GM19238 (cell line): ENCODE data around the gene LHFPL2.
A peak's percentile ranks its signal among the peaks of the same experiment; 100 is the strongest.

Experiments used
- DNase-seq: peaks from one replicate; pipeline ENCODE4 v3.0.0; 2011; ENCODE audit warnings: low spot score; ENCODE audit not compliant: insufficient read length

The LHFPL2 gene

DNA sequence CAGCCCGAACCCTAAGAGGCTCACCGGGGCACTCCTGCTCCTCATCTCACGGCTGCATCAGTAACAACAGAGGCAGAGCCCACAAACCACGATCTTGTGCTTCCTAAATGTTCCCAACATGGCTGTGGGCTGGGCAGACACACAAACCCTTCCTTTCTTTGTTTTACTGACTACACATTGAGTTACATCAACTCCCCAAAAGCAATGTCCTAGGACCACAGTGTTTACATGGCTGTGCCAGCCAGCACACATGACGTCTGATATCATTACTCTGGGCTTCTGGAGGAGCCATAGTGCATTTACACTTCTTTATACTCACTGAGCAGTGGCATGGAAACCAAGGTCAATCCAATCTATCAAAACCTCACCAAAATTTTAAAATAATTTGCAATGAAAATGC lies 101.4 kb downstream of the LHFPL2 start:
- DNase-seq, result no peak

DNA sequence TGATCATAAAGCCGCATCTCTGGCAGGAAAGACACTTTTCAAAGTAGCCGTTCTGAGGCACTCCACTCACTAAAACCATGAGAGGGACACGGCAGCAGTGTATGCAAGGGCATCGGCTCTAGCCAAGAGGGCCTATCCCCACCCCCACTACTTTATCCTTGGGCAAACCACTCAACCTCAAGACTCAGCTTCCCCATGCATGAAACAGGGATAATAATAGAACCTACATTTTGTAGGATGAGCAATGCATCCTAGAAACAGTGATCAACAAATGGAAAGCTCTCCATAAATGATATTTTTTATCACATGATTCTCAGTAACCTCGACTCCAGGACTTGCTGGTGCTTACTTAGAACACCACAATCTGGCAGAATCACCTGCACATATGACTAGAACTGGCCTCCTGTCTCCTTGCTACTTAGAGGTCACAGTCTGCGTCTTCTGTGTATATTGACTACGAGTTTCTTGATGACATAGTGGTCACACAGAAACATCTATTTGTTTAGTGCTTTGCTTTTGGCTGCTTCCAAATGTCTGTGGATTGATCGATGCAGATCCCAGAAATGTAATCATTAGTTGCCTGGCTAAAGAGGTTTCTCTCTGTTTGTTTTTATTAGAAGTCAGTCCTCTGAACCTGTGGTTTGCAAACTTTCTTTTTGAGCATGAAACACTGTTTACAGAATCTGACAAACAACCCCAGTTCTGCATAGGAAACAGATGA lies 102.1 kb downstream of the LHFPL2 start:
- no peak for DNase-seq

DNA sequence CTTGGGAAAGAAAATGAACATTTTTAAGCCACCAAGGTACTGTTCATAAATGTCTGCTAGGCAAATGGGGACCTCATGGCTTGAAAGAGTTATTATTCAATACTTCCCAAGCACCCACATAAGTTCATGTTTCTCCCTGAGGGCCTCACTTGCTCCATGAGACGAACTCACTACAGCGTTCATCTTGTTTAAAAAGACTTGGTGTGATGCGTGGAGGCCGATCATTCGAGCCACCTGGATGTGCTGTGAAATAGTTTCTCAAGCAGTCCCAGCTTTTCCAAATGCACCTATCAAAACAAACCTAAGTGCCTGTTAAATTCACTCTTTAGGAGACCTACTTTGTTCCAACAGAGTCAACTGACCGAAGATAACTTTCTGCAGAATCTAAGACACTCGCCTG lies 103.2 kb downstream of the LHFPL2 start:
- no peak for DNase-seq

DNA sequence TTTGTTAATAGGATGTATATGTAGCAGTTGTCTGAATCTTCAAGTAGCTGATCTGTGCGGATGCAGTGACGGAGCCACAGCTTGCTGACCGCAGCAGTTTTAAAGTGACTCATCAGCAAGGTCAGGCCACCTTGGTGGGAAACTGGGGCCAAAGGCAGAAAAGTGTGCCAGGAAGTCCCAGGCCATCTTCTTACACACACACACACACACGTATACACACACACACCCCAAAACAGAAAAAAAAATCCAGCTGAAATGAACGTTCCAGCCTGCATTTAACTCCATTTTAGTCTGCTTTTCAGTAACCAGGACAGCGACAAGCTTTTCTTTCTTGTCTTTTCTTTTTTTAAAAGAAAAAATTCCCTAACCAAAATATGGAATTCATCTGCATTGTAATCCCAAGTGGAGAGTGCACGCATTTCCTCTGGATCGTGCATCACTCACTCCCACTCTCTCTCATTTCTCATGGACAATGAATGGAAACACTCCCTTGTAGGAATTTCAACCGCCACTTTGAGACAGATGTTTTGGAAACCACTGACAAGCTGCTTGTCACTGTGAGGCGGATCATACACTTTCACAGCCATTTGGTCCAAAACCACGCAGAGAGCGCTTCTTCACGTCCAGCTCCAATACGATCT lies 103.9 kb downstream of the LHFPL2 start:
- DNase-seq, result no peak

- DNase-seq, result no peak
Observed at GRCh38 chr5:78543916-78544315, 104.7 kb downstream of the LHFPL2 start.

DNA sequence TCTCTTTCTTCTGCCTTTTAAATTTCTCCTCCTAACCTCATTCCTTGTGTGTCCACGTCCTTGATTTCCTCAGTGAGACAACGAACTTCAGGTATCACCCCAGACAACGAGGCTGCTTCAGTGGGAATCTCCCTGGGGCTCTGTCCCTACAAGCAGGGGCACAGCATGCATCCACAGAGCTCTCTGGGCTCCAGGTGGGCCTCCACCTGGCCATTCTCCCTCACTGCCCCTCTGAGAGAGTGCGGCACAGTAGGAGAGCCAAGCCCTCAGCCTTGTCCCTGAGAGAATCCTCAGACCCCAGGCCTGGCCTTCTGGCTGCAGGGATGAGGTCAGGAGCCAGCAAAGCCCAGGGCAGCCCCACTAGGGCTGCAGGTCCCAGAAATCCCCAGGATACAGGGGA lies 105.3 kb downstream of the LHFPL2 start:
- DNase-seq, result no peak

- DNase-seq, result no peak
Observed at GRCh38 chr5:78542321-78542840, 106.2 kb downstream of the LHFPL2 start.

GRCh38 chr5:78541086-78541654 lies 107.4 kb downstream of the LHFPL2 start:
- no peak for DNase-seq

GRCh38 chr5:78540335-78541085 lies 108.1 kb downstream of the LHFPL2 start:
- no peak for DNase-seq

DNA sequence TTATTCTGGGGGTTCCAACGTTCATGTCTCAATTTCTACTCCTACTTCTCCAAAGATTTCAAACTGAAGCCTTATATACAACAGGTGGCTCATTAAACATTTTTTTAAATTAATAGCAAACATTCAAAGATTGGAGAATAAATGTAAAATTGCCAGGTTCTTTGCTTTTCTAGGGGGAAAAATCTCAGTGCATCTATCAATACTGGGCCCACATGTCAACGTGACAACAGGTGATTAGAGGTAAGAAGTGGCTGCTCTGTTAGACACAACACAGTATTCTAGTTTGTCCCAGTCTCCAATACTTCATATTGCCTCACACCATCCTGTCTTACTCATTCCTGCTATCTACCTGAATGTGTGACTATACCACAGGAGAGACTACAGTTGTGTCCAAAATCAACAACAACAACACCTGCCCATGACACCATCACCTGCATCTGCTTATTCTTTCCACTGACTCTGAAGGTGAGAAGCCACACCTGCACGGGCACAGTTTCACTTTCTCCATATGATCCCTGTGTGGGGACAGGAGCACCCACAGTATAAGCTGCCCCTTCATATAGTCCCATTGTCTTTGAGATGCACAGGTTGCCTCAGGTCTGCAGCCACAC lies 110.2 kb downstream of the LHFPL2 start:
- no peak for DNase-seq

- DNase-seq, result peak; percentile 42
Observed at GRCh38 chr5:78537821-78538220, 110.8 kb downstream of the LHFPL2 start.

DNA sequence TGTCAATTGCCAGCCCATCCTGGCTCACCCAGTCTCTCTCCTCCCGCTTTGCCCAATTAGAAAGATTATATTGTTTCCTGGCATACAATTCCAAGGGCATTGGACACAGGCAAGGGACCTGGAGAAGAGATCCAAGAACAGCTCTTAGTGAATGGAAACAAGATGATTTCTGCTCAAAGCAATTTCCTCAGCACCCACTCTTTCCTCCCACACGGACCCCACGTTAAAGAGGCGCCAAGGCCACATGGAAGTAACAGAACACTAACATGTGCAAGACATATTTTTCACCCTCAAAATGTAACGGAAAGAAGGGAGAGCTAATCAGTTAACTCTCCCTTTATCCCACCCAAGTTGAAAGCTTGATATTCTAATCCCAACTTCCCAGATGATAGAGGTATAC lies 111.2 kb downstream of the LHFPL2 start:
- no peak for DNase-seq

- no peak for DNase-seq
Observed at GRCh38 chr5:78536661-78537196, 111.8 kb downstream of the LHFPL2 start.

DNA sequence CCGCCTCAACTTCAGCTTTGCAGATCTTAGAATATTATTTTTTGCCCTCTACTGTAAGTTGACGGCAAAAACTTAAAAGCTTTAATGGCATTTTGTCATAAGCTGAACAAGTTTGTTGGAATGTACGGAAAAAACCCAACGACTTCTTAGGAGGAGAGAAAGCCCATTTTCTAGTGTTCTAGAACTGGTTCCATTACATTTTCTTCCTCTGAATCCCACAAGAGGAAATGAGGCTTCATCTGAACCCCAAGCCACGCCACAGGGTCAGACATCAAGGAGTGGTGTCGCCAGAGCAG lies 113.7 kb downstream of the LHFPL2 start:
- DNase-seq, result no peak

DNA sequence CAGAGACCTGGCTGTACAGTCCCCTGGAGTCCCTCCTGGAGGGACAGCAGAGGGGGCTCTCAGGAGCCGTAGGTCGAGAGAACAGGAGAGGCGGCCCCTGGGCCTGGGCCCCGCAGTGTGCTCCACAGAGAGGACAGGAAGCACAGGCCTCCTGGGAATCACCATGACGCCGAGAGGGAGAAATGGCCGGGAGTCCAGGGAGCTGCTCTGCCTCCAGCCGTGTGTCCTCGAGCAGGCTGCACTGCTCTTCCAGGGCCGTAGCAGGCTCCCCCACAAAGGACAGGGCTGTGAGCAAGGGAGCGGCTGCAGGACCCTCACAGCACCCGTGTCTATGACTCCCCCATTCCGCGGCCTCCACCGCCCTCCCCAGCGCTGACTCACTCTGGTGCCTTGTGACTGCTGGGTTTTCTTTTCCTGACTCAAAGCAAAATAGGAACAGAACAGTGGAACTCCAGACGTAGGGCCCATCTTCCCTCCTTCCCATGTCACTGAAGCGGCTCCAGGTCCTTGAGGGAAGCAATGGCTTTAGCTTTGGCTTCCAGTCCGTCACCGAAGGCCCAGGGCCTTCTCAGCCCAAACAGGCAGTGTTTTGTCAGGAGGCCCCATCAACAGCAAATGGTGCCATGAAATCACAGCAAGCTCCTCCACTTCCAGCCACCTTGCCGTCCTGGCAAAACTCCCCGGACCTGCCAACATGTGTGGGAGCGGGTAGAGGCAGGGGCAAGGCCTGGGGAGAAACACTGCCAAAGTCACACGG lies 114.2 kb downstream of the LHFPL2 start:
- DNase-seq, result no peak

DNA sequence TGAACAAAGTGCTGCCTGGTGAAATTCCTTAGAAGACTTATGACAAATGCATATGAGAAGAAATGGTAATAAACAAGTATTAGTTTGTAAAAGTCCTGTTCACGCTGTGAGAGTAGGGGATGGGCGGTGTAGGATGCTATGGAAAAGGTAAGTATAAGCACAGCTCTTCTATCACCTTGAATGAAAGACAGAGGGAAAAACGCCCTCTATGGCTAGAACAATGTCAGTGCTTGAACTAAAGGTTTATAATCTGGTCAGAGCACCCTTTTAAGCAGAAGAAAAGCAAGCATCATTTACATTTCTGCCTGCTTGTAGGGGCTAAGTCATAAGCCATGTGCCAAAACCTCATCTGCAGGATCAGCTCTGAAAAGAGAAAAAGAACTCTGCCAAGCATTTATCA lies 115.2 kb downstream of the LHFPL2 start:
- no peak for DNase-seq

DNA sequence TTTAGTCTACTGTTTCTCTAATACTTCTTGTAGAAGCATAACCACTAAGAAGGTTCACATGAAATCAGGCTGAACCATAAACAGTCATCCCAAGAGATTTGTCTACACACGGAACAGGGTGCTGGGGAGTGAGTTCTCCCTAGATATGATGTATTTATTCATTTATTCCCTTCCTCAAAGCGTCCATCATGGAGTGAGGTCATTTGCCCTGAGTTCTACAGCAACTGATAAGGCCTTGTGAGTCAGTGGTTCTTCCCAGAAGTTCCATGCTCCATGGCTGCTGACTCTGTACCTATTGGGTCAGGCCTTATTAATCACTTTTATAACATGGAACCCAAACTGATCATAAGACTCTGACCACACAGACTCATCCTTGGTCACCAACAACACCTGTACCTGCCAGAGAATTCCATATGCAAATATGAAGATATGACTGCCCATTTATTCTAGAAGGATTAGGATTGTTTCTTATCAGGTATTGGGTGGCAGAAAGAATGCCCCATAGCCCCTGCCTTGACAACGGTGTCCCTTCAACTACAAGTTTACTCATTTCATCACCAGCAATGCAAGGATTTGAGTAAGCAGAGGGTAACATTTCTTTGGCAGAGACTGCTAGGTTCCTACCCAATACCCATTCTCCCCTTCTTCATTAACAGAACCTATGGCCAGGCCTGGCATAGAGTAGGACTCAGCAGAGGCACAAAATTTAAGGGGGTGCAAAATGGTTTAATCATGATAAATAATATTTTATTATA lies 118.1 kb downstream of the LHFPL2 start:
- no peak for DNase-seq

DNA sequence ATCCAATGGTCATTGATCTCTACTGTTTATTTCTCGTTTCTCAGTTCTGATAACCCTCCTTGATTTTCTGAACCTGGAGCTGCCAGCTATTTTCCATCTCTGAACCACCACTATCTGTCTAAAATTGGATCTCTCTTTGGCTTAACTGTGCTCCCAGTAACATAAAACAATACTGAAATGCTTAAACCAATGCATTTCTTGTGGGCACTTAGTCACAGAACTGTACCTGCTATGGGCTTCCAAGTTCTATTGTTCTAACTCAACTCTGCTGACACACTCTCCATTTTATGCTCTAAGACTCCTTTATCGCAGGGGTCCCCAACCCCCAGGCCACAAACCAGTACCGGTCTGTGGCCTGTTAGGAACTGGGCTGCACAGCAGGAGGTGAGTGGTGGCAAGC lies 120.6 kb downstream of the LHFPL2 start:
- no peak for DNase-seq

DNA sequence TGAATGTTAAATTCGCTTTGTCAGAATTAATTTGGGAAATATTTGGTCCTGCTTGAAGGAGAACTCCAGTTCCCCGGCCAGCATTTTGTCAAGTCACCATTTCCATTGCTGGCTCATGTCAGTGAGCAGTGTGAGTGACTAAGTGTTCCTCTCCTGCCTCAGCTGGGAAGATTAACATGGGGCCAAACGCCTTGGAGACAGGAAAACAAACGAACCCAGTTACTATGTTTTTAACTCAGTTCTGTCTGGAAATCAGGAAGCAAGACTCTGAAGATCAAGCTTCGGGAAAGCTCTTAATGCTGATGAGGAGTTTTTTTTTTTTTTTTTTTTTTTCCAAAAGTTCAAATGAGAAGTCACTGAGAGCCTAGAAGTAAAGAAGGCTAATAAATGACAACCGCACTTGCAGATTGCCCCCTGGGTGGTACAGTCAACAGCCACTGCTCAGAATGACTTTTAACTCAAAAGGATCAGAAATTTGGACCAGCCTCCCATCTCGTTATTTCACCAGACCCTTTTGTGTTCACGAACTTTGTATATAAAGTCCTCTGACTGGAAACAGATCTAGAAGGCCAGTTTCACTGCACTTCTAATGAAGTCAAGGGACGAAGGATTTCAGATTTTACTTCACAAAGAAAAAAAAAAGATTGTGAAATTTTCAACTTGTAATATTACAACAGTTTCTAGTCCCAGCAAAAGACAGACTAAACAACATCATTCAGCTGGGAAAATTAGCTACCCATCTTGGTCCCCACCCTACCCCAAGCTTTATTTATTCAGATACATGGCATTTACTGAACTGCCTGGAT lies 121.3 kb downstream of the LHFPL2 start:
- no peak for DNase-seq
